ENCODE measurements around the gene SPDYE8.
"Not testable (repeated sequence)": the region's sequence is repeated elsewhere in the genome, so short reads cannot be mapped to it uniquely, and the experiment has no call there.

The SPDYE8 gene

GRCh38 chr7:73029666-73030065 lies at the start of gene SPDYE8:
TSS of gene SPDYE8 (minus strand) at chr7:73029766. CDS start at chr7:73027966, 1,800 bp downstream.
- DNase-seq (ENCODE audit: low spot score): not testable (repeated sequence)

- not testable (repeated sequence) for DNase-seq (ENCODE audit: low spot score)
Observed at GRCh38 chr7:73057811-73058210, 28.2 kb upstream of the SPDYE8 start, which contains the start of gene SPDYE11. TSS of gene SPDYE11 (minus strand) at chr7:73057911. CDS start at chr7:73056111, 1,800 bp downstream.

GRCh38 chr7:73006491-73006890 lies 23.1 kb downstream of the SPDYE8 start:
- DNase-seq (ENCODE audit: low spot score): not testable (repeated sequence)

- not testable (repeated sequence) for DNase-seq (ENCODE audit: low spot score)
Observed at GRCh38 chr7:73005693-73006447, 23.7 kb downstream of the SPDYE8 start.

GRCh38 chr7:73005356-73005692 lies 24.2 kb downstream of the SPDYE8 start:
- DNase-seq (ENCODE audit: low spot score): not testable (repeated sequence)

GRCh38 chr7:72997887-72998468 lies 31.6 kb downstream of the SPDYE8 start:
- not testable (repeated sequence) for DNase-seq (ENCODE audit: low spot score)

- DNase-seq (ENCODE audit: low spot score): not testable (repeated sequence)
Observed at GRCh38 chr7:72997447-72997846, 32.1 kb downstream of the SPDYE8 start.

- DNase-seq (ENCODE audit: low spot score): not testable (repeated sequence)
Observed at GRCh38 chr7:72995484-72995883, 34.1 kb downstream of the SPDYE8 start.

- not testable (repeated sequence) for DNase-seq (ENCODE audit: low spot score)
Observed at GRCh38 chr7:72990146-72990913, 39.2 kb downstream of the SPDYE8 start.

GRCh38 chr7:72982084-72982483 lies 47.5 kb downstream of the SPDYE8 start:
- not testable (repeated sequence) for DNase-seq (ENCODE audit: low spot score)

- not testable (repeated sequence) for DNase-seq (ENCODE audit: low spot score)
Observed at GRCh38 chr7:72980382-72980781, 49.2 kb downstream of the SPDYE8 start.

- not testable (repeated sequence) for DNase-seq (ENCODE audit: low spot score)
Observed at GRCh38 chr7:72976434-72976833, 53.1 kb downstream of the SPDYE8 start.

- not testable (repeated sequence) for DNase-seq (ENCODE audit: low spot score)
Observed at GRCh38 chr7:72975656-72976286, 53.8 kb downstream of the SPDYE8 start.

- DNase-seq (ENCODE audit: low spot score): not testable (repeated sequence)
Observed at GRCh38 chr7:72974781-72975180, 54.8 kb downstream of the SPDYE8 start.

GRCh38 chr7:72971505-72971904 lies 58.1 kb downstream of the SPDYE8 start:
- not testable (repeated sequence) for DNase-seq (ENCODE audit: low spot score)

Data from iPS-NIHi11 (cell line).